SJSA1 (cell line): ENCODE measurements around the gene PHF2. TPM values are rescaled to one million over a fixed set of nuclear protein-coding genes. Genes with fewer than 3 reads are reported as not detected.

Experiments used
- DNase-seq, 2 experiments: peaks; one replicate each; pipeline ENCODE4 v3.0.0-alpha.2; 2015 to 2020; ENCODE audit warnings: low spot score in 2 of 2, low read depth in 1 of 2
- H3K27ac ChIP-seq: fragments of 250-450 bp; sonication (Bioruptor Pico); 2 replicates; pipeline ENCODE4 v1.5.1; 2020; ENCODE audit warnings: mild to moderate bottlenecking, moderate library complexity
- H3K27me3 ChIP-seq: fragments of 250-450 bp; sonication (Bioruptor Pico); replicated peaks from 2 replicates; pipeline ENCODE4 v1.5.1; 2020; ENCODE audit warnings: mild to moderate bottlenecking, moderate library complexity
- H3K36me3 ChIP-seq: fragments of 250-450 bp; sonication (Bioruptor Pico); 2 replicates; pipeline ENCODE4 v1.5.1; 2020; ENCODE audit warnings: mild to moderate bottlenecking
- H3K4me1 ChIP-seq: fragments of 250-450 bp; sonication (Bioruptor Pico); replicated peaks from 2 replicates; pipeline ENCODE4 v1.6.1; 2021; ENCODE audit warnings: mild to moderate bottlenecking
- H3K4me3 ChIP-seq: fragments of 250-450 bp; sonication (Bioruptor Pico); 2 replicates; pipeline ENCODE4 v1.5.1; 2020; ENCODE audit warnings: mild to moderate bottlenecking
- H3K9me3 ChIP-seq: fragments of 250-450 bp; sonication (Bioruptor Pico); replicated peaks from 2 replicates; pipeline ENCODE4 v1.5.1; 2020; ENCODE audit warnings: mild to moderate bottlenecking
- total RNA-seq: library from RNA; depleted of rRNA; stranded (reverse); fragments of >200 nt; shearing (Covaris generic); gene quantifications from 2 replicates; pipeline ENCODE4 v1.2.3, GENCODE V29; 2014

PHF2 gene
- total RNA-seq, 1 experiment from 2014 or later, result 19.9 TPM

GRCh38 chr9:93642961-93643360 is 66.6 kb downstream of the PHF2 start:
- Histone ChIP-seq H3K27ac (no peak overlapping the region), H3K9me3 (no peaks in the 10 kb centered on the region), H3K27me3 (no peaks in the 10 kb centered on the region), H3K4me1 (peaks cover 10% of the 10 kb centered on the region), H3K36me3 (peaks cover 19% of the 10 kb centered on the region), H3K4me3 (no peak overlapping the region)
- DNase-seq, result peak; percentile 30 to 46

DNA sequence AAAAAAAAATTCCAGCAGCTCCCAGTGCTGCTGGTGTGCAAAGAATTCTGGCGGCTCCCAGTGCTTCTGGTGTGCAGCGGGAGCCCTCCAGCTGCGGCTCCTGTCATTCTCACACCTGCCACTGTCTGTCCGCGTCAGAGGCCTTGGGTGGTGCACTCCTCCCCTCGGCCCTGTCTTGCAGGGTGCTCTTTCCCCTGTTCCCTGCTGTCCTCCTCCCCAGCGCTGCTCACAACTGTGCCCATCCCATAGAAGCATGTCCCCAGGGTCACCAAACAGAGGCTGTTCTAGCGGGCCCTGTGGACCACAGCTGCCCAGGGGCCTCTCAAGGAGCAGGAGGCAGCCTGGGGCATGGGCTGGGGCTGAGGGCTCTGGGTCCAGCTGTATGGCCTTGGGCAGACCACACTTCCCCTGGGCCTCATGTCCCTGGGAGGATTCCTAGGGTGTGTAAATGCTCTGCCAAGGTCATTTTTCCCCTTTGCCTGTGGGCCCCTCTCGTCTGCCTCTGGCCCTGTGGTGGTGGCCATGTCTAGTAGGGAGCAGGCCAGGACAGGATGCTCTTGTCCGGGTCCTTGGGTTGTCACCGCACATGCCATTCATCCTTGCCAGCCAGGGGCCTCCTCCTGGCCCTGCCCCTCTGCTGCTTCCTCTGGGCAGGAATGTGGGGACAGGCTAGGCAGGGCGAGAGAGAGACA is 68.2 kb downstream of the PHF2 start:
- H3K27me3 ChIP-seq, result no peaks in the 10 kb centered on the region
- H3K27ac ChIP-seq, result no peak overlapping the region
- peaks cover 10% of the 10 kb centered on the region for H3K4me1 ChIP-seq
- H3K36me3 ChIP-seq, result peaks cover 21% of the 10 kb centered on the region
- no peaks in the 10 kb centered on the region for H3K9me3 ChIP-seq
- DNase-seq, result peak in 1 of 2 experiments; percentile 30
- H3K4me3 ChIP-seq, result no peak overlapping the region

DNA sequence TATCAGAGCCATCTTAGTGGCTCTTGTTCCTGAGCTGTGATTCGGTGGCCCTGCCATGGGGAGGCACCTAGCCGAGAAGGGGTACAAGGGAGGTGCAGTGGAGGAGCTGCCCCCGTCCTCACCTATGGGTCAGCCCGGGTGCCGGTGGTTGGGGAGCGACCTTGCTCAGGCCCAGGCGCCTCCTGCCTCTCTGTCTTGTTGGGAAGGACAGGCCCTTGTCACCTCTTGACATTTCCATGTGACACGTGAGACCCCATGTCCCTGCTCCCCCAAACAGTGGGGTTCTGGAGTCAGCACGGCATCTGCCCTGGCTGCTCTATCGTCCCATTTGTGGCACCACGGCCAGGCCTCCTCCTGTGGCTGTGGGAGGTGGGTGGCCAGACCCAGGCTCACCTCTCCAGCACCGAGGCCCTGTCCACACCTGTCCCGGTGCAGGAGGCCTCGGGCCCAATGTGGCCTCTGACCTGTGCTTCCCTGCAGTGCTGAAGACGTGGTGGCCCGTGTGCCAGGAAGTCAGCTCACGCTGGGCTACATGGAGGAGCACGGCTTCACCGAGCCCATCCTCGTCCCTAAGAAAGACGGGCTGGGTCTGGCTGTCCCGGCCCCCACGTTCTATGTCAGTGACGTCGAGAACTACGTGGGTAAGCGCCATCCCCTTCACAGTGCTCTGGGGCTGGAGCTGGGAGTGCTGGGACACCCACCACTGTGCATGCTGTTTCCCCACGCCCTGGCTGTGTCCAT is 68.9 kb downstream of the PHF2 start:
- H3K4me3 ChIP-seq, result no peak overlapping the region
- H3K9me3 ChIP-seq, result no peaks in the 10 kb centered on the region
- no peaks in the 10 kb centered on the region for H3K27me3 ChIP-seq
- DNase-seq, result peak in 1 of 2 experiments; percentile 30
- no peak overlapping the region for H3K27ac ChIP-seq
- H3K4me1 ChIP-seq, result peaks cover 10% of the 10 kb centered on the region
- H3K36me3 ChIP-seq, result peaks cover 28% of the 10 kb centered on the region

GRCh38 chr9:93645921-93646639 is 69.7 kb downstream of the PHF2 start:
- DNase-seq, result peak in 1 of 2 experiments; percentile 25
- peaks cover 10% of the 10 kb centered on the region for H3K4me1 ChIP-seq
- H3K27ac ChIP-seq, result no peak overlapping the region
- no peaks in the 10 kb centered on the region for H3K27me3 ChIP-seq
- H3K36me3 ChIP-seq, result peaks cover 32% of the 10 kb centered on the region
- H3K4me3 ChIP-seq, result no peak overlapping the region
- no peaks in the 10 kb centered on the region for H3K9me3 ChIP-seq

DNA sequence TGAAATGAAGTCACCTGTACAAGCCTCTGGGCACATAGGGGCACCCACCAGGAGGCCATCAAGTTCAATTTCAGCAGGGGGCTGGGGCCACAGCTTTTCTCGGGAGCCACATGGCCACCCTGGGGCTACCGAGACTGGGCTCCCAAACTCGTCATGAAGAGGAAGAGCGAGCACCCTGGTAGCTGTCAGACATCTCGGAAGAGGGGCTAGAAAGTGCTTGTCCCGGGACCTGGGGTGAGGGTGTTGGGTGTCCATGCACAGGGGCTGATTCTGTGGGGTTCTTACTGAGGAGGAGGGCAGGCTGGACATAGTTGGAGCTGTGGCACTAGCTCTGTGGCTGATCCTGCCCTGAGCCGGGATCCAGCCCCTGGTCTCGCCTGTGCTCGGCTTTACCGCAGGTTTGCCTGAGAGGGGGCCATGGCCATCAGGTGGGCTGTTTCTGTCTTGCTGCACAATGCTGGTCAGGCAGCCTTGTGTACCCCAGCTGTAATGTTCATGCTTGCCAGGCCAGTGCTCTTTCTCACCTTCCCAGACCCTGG is 70.3 kb downstream of the PHF2 start:
- peak in 1 of 2 experiments; percentile 22 for DNase-seq

GRCh38 chr9:93648181-93648580 is 71.8 kb downstream of the PHF2 start:
- H3K27me3 ChIP-seq, result no peaks in the 10 kb centered on the region
- H3K4me1 ChIP-seq, result peaks cover 3% of the 10 kb centered on the region
- no peak overlapping the region for H3K27ac ChIP-seq
- no peak overlapping the region for H3K4me3 ChIP-seq
- H3K9me3 ChIP-seq, result no peaks in the 10 kb centered on the region
- H3K36me3 ChIP-seq, result peaks cover 31% of the 10 kb centered on the region
- DNase-seq, result peak in 1 of 2 experiments; percentile 16

More for the DNA sequence above, 70.3 kb downstream of the PHF2 start:
- no peak overlapping the region for H3K4me3 ChIP-seq
- peaks cover 10% of the 10 kb centered on the region for H3K4me1 ChIP-seq
- H3K27me3 ChIP-seq, result no peaks in the 10 kb centered on the region
- no peak overlapping the region for H3K27ac ChIP-seq
- no peaks in the 10 kb centered on the region for H3K9me3 ChIP-seq
- peaks cover 32% of the 10 kb centered on the region for H3K36me3 ChIP-seq

- Histone ChIP-seq H3K4me3 (no peak overlapping the region), H3K27ac (no peak overlapping the region), H3K27me3 (no peaks in the 10 kb centered on the region), H3K9me3 (no peaks in the 10 kb centered on the region), H3K4me1 (no peaks in the 10 kb centered on the region), H3K36me3 (peaks cover 26% of the 10 kb centered on the region)
- peak in 1 of 2 experiments; percentile 29 for DNase-seq
These were observed 72.5 kb downstream of the PHF2 start for GRCh38 chr9:93648836-93649235.

GRCh38 chr9:93649610-93650261 is 73.4 kb downstream of the PHF2 start:
- H3K9me3 ChIP-seq, result no peaks in the 10 kb centered on the region
- no peaks in the 10 kb centered on the region for H3K4me1 ChIP-seq
- H3K36me3 ChIP-seq, result peaks cover 21% of the 10 kb centered on the region
- H3K27me3 ChIP-seq, result no peaks in the 10 kb centered on the region
- no peak overlapping the region for H3K27ac ChIP-seq
- no peak overlapping the region for H3K4me3 ChIP-seq
- peak in 1 of 2 experiments; percentile 17 for DNase-seq

GRCh38 chr9:93650448-93650847 is 74.1 kb downstream of the PHF2 start:
- Histone ChIP-seq H3K9me3 (no peaks in the 10 kb centered on the region), H3K4me1 (no peaks in the 10 kb centered on the region), H3K36me3 (peaks cover 20% of the 10 kb centered on the region), H3K27me3 (no peaks in the 10 kb centered on the region), H3K4me3 (no peak overlapping the region), H3K27ac (no peak overlapping the region)
- peak in 1 of 2 experiments; percentile 29 for DNase-seq

DNA sequence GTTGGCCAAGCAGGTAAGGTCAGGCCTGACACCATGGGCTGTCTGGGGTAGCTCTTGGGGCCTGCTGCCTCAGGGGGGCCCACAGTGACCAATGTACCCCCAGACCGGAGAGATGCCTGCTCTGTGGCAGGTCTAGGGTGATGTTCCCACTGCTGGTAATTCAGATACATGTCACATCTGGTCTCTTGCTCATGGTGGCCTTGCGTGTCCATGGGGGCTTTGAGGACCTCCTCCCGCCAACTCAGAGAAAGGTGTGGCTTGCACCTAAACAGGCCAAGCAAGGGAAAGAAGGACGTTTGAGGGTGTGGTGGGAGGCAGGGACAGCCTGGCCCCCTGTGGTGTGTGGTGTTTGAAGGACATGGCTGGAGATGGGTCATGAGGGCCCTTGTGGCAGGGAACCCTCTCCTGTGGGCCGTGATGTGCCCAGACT is 75.2 kb downstream of the PHF2 start:
- peaks cover 13% of the 10 kb centered on the region for H3K36me3 ChIP-seq
- H3K4me3 ChIP-seq, result no peak overlapping the region
- no peak for DNase-seq
- H3K9me3 ChIP-seq, result no peaks in the 10 kb centered on the region
- H3K27me3 ChIP-seq, result no peaks in the 10 kb centered on the region
- H3K4me1 ChIP-seq, result no peaks in the 10 kb centered on the region
- H3K27ac ChIP-seq, result no peak overlapping the region

GRCh38 chr9:93652604-93653592 is 76.5 kb downstream of the PHF2 start:
- Histone ChIP-seq H3K4me1 (no peaks in the 10 kb centered on the region), H3K27me3 (no peaks in the 10 kb centered on the region), H3K36me3 (peaks cover 13% of the 10 kb centered on the region), H3K4me3 (no peak overlapping the region), H3K27ac (no peak overlapping the region), H3K9me3 (no peaks in the 10 kb centered on the region)
- no peak for DNase-seq

DNA sequence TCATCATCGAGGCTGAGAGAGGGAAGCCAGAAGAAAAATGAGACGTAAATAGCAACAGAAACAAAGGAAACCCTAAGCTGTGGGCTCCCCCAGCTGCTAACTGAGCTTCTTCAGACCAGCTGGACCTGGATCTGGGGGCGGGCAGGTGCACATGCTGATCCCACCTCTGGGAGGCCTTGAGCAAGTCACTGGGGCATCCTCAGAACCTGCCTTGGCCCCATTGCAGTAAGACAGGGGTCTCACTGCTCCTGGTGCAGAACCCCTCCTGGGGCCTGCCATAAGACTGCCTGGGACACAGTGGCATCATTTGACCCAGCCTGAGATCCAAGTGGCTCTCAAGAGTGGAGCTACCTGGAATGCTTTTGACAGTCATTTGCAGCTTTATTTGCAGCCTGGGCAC is 77.4 kb downstream of the PHF2 start:
- H3K9me3 ChIP-seq, result no peaks in the 10 kb centered on the region

More for the DNA sequence above, 77.4 kb downstream of the PHF2 start:
- peaks cover 13% of the 10 kb centered on the region for H3K36me3 ChIP-seq
- no peaks in the 10 kb centered on the region for H3K4me1 ChIP-seq
- H3K27me3 ChIP-seq, result no peaks in the 10 kb centered on the region
- no peak overlapping the region for H3K27ac ChIP-seq
- no peak overlapping the region for H3K4me3 ChIP-seq
- DNase-seq, result no peak
